ENCODE data around the gene ZBTB42.
"Not testable (repeated sequence)": the region's sequence is repeated elsewhere in the genome, so short reads cannot be mapped to it uniquely, and the experiment has no call there.

Gene ZBTB42

DNA sequence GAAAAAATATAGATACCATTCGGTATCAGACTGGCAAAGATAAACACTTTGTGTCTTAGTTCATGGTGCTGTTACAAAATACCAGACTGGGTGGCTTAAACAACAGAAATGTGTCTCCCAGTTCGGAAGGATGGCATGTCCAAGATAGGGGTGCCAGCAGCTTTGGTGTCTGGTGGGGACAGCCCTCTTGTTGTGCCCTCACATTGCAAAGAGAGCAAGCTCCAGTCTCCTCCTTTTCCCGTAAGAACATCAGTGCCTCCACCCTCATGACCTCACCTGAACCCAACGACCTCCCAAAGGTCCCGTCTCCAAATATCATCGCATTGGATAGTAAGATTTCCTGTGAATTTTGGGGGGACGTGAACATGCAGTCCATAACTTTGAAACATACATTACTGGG is 12.4 kb downstream of the ZBTB42 start:
- DNase-seq = no peak

DNA sequence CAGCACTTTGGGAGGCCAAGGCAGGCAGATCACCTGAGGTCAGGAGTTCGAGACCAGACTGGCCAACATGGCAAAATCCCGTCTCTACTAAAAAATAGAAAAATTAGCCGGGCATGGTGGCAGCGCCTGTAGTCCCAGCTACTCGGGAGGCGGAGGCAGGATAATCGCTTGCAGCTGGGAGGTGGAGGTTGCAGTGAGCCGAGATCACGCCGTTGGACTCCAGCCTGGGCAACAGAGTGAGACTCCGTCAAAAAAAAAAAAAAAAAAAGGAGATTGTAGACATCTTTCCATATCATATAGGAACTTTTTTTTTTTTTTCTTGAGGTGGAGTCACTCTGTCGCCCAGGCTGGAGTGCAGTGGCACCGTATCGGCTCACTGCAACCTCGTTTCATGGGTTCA is 13.8 kb downstream of the ZBTB42 start:
- DNase-seq = not testable (repeated sequence)

DNA sequence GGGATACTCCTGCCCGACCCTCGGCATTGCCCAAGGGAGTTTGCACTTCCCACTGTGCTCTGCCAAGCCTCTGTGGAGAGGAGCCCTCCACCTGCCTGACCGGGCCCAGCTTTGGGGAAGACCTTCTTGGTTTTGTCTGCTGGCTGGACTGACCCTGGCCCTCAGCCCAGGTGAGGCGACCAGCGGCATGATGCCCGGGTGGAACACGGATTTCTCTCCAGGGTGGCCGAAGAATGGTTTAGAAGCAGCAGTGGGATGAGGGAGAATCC is 15.6 kb downstream of the ZBTB42 start:
- DNase-seq = no peak

DNA sequence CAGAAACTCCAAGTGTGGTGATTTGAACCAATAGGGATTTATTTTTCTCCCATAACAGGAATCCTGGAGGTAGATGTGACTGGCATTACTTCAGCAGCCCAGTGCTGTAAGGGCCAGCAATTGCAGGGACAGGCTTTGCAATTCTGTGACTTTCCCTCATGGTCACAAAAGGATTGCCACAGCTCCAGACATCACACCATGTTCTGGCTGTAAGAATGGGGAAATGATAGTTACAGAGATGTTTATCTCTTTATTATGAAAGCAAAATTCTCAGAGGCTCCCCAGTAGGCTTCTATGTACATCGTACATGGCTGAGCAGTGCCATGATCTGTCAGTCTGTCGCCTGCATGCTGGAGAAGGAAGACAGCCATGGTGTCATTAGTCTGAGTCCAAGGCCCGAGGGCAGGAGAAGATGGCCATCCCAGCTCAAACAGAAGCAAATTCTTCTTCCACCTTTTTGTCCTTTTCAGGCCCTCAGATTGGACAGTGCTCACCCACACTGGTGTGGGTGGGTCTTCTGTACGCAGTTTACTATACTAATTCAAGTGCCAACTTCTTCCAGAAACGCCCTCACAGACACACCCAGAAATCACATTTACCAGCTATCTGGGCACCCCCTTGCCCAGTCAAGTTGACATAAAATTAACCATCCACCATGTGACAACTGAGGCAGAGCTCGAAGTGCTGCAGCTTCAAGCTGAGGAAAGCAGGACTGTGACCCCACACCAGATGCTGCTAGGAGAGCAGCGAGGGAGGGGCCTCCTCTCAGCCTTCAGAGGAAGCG is 17.2 kb downstream of the ZBTB42 start:
- DNase-seq = no peak

DNA sequence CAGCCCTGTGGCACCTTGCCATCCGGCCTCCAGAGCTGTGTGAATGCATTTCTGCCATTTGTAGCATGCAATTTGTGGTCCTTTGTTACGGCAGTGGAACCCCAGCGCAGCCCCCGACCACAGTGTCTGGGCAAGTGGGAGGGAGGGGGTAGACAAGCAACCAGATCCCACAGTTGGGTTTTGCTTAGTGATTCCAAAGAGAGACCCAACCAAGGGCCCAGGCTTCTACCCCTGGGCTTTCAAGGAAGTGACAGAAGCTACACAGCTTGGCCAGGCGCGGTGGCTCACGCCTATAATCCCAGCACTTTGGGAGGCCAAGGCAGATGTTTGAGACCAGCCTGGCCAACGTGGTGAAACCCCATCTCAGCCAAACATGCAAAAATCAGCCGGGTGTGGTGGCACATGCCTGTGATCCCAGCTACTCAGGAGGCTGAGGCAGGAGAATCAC is 17.8 kb downstream of the ZBTB42 start:
- peak; percentile 12 for DNase-seq

DNA sequence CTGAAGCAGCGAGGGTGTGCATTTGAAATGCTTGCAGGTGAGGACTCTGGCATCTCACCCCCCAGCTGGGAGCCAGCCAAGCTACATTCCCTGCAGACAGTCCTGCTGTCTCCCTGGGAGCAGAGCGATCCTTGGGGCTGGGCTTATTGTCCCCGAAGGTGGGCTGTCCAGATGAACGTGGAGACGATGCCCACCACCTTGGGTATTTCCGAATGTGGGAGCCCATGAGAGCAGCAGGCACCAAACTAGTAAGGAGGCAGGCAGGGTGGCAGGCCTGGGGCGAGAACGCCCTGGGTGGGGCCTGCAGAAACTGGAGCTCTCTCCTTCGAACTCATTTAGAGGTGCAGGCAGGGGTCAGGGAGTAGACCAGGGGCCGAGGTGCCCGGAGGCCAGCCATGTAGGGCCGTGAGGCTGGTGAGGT is 18.5 kb downstream of the ZBTB42 start:
- no peak for DNase-seq

DNA sequence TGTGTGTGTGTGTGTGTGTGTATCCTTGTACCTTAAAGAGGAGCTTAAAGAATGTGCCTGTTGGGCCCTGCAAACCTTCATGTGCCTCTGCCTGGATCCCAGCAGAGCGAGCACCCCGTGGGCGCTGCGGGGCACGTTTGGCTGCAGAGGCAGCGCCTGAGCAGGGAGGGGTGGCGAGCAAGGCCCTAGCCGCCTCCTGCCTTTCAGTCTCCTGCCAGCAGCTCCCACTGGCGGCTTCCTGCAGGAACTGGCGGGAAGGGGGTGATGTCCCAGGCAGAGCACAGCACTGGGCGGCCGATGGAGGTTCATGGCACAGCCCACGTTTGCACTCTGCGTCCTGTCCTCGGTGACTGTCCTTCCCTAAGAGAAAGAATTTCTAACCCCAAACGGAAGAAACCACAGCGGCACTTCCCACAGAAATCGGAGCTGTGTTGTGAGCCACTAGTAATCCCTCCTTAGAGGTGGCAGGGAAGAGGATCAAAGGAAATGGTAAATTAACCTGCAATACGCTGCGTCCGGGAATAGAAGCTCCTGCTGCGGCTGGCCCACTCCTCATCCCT is 19.8 kb downstream of the ZBTB42 start:
- peak; percentile 20 for DNase-seq

DNA sequence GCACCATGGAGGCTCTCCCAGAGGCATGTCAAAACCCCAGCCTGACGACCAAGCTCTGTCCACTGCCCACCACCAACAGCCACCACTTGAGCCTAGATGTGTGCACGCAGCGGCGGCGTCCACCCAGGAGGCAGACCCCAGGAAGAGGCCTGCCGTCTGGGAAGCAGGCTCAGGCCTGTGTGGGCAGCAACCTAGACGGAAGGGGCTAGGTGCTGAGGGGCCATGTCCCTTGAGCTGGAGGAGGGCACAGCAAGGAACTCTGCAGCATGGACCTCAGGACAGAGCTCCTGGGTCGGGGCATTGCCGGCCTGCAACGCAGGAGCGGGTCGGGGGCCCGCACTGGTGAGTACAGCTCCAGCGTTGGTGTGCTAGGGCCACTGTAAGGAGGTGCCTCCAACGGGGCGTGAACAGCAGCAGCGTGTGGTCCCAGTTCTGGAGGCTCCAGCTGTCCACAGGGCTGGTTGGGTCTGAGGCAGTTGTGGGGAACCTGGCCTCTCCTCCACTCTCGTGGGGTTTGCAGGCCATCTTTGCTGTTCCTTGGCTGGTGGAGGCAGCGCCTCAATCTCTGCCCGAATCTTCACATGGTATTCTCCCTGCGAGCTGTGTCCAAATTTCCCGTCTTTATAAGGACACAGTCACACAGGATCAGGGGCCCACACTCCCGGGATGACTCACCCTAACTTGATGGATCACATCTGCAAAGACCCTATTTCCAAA is 20.5 kb downstream of the ZBTB42 start:
- no peak for DNase-seq

DNA sequence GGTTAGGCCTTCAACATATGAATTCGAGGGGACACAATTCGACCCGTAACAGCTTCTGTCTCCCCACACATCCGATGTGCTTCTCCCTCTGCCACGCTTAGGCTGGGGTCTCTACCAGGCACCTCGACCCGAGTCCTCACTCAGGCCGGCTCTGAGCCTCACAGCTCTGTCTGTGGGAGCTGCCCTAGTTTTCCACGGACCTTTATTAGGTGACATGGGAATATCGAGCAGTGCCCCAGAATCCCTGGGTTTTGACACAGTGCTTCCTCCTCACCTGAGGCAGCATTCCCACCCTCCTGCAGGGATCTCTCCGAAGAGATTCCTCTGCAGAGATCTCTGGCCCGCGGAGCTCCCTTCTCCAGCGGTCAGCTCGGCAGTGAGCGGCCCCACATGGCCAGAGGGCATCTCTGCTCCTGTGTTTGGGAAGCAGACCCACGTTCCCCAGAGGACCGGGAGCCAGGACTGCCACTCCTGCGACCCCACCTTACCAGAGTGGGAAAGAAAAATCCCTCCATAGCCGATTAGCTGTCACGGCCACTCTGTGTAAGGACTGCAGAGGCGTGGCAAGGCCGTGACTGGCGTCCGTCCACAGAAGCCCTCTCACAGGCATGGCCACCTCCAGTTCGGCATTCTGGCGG is 21.2 kb downstream of the ZBTB42 start:
- no peak for DNase-seq

DNA sequence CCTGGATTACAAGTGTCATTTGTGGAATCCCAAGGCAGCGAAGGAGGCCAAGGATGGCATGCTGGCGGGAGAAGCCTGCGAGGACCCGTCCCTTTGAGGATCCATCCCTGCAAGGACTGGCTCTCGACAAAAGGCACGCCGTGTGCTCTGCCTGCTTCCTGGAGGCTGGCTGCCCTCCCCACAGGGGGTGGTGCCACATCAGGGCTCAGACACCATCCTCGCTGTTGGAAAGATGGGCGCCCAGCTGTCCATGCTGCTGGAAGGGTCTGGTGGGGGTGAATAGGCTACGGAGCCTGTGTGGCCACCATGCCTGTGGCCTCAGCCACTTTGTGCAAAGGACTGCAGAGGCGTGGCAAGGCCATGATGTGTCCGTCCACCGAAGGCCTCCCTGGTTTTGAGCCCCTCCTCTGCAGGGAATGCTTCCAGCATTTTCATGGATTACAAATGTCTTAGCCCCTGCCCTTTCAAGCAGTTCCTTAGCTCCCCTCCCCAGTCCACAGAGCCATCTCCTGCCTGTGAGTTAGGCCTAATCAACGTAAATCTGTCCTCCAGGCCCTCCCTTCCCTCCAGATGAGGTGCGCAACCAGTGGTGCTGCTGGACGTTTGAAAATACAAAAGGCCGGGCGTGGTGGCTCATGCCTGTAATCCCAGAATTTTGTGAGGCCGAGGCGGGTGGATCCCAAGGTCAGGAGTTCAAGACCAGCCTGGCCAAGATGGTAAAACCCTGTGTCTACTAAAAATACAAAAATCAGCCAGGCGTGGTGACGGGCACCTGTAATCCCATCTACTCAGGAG is 22.1 kb downstream of the ZBTB42 start:
- no peak for DNase-seq

DNA sequence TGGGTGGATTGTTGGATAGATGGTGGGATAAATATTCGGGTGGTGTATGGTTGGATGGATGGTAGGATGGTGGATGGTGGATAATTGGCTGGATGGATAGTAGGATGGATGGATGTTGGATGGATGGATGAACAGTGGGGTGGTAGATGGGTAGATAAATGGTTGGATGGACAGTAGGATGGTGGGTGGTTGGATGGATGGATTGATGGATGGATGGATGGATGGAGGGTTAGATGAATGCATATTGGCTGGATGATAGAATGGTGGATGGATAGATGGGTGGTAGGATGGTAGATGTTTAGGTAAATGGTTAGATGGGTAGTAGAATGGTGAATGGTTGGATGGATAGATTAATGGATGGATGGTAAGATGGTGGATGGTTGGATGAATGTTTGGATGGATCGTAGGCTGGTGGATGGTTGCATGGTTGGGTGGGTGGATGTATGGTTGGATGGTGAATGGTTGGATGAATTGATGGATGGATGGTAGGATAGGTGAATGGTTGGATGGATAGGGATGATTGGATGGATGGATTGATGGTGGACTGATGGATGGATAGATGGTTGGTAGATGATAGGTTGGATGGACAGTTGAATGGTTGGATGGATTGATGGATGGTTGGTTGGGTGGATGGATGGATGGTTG is 23.6 kb downstream of the ZBTB42 start:
- DNase-seq = no peak

DNA sequence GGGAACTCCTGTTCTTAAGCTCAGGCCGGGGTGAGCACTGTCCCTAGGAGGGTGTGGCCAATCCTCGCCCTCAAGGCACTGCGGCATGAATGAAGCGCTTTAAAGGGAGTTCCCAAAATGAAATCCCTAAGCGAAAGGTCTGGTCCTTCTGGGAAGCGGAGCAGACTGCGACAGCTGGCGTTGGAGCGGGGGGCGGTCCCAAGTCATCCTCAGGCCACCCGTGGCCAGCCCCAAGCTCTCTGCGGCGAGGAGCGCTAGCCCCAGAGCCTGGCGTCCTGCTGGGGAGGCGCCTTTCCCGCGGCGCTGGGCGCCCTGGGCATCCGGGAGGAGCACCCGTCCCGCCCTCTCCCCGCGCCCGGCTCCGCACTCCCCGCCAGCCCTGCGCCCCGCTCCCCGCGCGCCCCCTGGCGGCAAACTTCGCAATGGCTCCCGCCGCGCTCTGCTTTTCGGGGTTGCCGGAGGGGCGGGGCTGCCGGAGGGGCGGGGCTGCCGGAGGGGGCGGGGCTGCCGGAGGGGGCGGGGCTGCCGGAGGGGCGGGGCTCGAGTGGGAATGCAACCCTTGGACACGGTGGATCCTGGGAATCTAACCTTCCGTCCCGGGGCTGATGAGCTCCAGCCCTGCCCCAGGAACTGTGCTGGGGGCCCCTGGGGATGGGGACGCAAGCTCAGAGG is 25.4 kb downstream of the ZBTB42 start:
- DNase-seq = peak; percentile 49

DNA sequence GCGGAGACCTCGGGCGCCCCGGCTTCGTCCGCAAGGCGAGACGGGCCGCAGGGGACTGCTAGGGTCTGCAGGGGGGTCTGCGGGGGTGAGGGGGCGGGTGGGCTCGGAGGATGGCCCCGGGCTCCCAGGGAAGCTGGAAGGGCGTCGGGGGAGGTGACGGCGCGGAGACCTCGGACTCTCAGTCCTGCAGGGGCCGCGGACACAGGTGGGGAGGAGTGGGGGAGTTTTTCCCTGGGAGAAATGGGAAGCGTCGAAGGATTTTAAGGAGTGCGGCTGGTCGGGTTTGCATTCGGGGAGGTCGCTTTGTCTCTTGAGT is 25.9 kb downstream of the ZBTB42 start:
- DNase-seq = no peak

DNA sequence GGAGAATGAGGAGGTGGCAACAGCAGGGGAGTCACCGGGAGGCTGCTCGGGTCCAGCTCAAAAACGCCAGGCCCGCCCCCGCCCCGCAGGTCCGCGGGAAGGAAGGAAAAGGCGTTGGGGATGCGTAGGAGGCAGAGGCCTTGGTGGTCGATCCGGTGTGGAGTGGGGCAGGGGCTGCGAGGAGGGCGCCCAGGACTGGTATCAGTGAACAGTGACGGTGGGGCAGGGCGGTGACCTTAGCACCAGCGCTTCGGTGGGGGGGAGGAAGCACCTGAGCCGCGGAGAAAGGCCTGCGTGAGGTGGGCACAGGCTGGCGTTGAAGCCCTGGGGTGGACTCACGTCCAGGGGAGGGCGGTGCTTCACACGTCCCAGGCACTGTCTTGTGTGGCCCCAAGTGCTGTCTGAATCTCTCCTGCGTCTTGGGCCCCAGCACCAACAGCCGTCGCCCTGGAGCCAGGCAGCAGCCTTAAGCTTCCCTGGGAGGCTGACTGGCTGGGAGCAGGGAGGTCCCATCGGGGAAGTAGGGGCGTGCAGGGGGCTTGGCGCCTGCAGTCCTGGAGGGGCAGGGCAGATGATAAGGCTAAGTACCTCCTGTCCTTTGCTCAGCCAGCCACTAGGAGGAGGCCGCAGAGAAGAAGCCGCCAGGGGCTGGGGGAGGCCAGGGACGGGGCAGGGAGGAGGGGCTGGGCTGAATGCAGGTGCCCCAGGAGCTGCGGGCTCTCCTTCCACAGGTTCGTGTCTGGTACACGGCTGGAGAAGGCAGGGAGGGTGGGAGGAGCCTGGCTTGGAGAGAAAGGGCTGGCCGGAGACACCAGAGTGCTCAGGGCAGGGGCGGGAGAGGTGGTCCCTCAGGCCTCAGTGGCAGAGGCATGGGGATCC is 26.5 kb downstream of the ZBTB42 start:
- DNase-seq = peak; percentile 28

DNA sequence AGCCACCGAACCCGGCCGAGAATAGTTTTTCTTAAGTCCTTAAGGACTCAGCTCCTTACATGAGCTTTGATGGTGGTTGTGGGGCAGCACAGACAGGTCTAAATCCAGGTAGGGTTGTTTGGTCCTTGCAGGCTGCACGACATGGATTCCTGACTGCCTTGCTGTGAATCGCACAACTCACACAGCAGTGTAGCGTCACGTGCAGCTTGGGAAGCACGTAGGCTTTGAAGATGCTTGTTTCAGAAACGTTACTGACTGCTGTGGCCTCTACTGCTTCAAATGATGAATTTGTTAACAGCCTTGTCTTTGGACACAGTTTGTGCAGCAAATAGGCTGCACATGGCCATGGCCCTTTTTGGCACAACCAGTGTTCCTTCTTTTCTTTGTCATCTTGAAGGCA is 29.9 kb downstream of the ZBTB42 start:
- no peak for DNase-seq

DNA sequence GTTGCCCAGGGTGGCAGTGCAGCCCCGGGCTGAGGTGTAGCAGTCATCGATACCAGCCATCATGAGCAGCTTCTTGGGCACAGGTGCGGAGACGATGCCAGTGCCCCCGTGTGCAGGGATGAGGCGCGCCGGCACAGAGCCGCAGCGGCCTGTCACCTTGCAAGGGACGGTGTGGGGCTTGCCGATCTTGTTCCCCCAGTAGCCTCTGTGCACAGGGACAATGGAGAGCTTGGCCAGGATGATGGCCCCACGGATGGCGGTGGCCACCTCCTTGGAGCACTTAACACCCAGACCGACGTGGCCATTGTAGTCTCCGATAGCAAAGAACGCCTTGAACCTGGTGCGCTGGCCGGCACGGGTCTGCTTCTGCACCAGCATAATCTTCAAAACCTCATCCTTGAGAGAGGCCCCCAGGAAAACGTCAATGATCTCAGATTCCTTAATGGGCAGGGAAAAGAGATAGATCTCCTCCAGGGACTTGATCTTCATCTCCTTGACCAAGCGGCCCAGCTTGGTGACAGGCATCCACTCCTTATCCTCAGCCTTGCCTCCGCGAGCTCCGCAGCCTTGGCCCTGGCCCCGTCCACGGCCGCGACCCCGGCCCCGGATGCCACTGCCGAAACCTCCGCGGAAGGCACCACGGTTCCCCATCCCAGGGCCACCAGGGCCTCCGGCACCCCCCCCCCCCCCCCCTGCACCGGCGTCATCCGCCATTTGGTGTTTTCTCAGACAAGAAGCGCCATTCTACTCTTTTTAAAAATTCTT is 35.5 kb downstream of the ZBTB42 start:
- DNase-seq = not testable (repeated sequence)

DNA sequence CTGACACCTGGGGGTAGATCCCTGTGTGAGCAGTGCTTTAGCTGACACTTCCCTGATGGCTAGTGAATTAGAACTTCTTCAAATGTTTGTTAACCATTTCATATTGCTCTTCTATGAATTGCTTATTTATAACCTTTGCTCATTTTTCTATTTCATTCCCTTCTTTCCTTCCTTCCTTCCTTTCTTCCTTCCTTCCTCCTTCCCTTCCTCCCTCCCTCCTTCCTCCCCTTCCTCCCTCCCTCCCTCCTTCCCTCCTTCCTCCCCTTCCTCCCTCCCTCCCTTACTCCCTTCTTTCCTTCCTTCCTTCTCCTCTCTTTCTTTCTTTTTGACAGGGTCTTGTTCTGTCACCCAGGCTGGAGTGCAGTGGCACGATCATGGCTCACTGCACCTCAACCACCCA is 40.8 kb downstream of the ZBTB42 start:
- DNase-seq = no peak

DNA sequence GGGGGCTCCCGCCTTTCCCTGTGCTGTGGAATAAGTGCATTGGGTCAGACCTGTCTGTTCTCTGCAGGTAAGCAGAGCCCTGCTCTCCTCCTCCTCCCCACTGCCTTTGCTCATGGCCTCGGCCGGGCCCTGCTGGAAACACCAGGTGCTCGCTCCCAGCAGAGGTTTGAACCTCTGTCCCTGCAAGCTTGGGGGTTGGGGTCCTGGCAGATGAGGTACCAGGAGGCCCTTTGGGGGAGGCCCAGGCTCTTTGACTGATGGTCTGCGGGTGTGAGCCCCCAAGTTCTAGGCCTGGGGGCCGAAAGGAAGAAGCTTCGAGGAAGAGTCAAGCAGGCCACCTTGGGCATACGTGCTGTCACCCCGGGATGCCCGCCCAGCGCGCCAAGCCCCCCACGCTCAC is 42.1 kb downstream of the ZBTB42 start:
- no peak for DNase-seq

DNA sequence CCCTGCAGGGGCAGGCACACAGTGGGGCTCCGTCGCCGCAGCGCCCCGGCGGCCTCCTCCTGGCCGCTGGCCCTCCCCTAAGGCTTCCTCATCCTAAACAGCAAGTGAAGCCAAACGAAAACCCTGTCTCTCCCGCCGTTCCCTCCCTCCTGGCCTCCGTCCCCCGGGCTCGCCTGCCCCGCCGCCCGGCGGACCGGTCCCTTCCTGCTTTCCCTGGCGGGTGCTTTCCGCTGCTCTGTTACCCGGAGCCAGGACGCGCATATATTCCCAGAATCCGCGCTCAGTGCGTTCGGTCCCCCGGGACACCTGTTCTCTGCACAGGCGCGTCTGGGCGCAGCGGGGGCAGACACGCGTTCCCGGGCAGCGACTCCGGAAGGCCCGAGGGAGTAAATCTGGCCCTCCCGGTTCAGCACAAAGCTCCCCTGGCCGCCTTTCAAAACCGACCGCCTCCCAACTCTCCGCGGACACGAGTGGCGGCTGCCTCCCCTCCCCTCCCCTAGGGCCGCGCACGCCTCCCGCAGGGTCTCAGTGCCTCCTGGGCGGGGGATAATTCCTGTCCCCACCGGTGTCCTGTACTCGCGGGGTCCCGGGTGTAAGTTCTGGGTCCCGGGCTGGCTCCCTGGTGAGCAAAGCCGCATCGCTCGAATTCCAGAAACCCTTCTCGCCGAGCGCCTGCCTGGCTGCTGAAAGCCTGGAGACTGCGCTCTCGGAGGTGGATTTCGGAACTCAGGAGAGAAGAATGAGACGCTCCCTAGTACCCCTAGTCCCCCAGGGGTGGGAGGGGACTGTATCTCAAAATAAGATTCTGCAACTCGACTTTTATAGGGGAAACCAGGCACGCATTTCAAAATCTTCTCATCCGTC is 42.8 kb downstream of the ZBTB42 start:
- DNase-seq = no peak
